HG02623 (cell line): Measurements from ENCODE around the gene NMBR.
"Not testable (repeated sequence)": the region's sequence is repeated elsewhere in the genome, so short reads cannot be mapped to it uniquely, and the experiment has no call there.

Source experiments
- ATAC-seq: cut with Tn5 transposase; IDR thresholded peaks from one replicate; pipeline ENCODE4 v1.9.1; 2021; ENCODE audit warnings: moderate library complexity; ENCODE audit not compliant: unreplicated experiment

NMBR gene

DNA sequence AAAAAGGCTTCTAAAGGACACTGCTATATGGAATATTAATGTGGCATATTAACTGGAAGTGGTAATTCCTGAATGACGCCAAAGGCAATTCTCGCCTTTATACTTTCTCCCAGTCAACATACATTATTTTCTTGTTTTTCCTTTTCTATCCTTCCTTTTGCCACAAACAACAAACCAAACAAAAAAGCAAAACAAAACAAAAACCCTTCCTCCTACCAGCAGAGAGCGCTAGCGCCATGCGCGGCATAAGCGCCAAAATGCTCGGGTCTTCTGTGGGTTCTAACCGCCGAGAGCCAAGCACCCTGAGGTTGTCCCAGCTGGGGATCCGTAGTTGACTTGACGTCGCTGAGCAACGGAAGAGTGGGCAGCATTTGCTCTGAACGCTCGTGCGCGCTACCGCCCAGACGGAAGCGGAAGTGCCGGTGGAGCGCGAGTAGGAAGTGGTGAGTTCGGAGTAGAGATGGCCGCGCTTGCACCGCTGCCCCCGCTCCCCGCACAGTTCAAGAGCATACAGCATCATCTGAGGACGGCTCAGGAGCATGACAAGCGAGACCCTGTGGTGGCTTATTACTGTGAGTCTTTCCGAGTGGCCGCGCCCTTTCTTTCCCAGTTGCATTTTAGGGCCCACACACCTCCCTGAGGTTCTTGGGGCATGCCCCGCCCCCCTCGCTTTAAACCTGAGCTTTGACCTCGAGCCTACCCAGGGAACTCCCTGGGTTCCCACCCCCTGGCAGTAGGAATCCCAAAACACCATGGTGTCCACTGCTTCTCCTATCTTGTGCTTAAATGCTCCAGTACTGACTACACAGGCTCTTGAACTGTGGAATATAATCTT lies at the start of gene NMBR, which contains the start of gene VTA1:
Gene NMBR, minus strand, starts transcription at position 295 of the 835 bp plus-strand sequence. CDS start 58,464 bp downstream, outside the sequence.
Gene VTA1, plus strand, starts transcription at position 436 of the 835 bp plus-strand sequence. Its CDS starts 25 bp downstream, at position 461.
- peak; percentile 100 for ATAC-seq

DNA sequence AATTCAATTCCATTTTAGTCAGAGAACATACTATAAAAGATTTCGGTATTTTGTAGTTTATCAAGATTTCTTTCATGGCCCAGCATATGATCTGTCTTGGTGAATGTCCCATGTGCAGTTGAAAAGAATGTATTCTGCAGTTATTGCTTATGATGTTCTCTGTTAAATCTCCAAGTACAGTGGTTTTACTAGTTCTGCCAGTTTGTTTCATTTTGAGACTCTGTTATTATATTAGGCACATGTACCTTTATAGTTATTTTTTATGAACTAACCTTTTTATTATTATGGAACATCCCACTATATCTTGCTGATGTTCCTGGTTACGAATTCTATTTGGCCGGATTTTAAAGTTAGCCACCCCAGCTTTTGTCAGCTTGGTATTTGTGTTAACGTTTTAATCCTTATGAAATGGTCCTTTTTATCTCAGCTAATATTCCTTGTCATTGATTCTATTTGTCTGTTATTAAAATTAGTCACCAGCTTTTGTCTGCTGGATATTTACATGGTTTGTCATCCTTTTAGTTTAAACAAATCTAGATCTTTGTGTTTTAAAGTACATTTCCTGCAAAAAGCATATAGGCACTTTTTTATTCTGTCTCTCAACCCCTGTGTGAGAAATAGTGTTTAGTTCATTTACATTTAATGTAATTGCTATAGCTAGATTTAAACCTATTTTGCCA lies 49.1 kb upstream of the NMBR start:
- no peak for ATAC-seq

DNA sequence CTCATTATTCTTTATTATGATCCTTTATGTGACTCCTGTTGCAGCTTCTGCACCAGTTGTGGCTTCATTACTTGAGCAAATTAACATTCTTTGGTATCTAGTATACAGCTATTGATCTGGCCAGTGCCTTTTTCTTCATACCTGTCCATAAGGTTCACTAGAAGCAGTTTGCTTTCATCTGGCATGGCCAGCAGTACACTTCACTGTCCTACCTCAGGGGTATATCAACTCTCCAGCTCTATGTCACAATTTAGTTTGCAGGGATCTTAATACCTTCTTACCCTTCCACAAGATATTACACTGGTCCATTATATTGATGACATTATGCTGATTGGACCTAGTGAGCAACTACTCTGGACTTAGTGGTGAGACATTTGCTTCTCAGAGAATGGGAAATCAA lies 46.7 kb upstream of the NMBR start:
- no peak for ATAC-seq

DNA sequence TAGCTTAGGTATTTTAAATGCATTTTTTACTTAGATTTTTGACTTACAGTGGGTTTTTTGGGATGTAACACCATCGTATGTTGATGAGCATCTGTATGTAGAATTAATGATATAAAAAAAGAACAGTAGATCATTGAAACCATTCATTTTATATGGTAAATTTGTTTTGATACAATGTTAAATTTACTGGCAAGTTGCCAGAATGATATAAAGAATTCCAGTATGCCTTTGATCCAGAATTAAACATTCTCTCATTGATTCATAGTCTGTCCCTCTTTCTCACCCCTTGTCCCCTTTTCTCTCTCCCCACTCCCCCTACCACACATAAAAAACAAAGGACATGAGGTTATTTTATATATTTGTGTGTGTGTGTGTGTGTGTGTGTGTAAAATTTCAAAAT lies 45.4 kb upstream of the NMBR start:
- ATAC-seq, result no peak

DNA sequence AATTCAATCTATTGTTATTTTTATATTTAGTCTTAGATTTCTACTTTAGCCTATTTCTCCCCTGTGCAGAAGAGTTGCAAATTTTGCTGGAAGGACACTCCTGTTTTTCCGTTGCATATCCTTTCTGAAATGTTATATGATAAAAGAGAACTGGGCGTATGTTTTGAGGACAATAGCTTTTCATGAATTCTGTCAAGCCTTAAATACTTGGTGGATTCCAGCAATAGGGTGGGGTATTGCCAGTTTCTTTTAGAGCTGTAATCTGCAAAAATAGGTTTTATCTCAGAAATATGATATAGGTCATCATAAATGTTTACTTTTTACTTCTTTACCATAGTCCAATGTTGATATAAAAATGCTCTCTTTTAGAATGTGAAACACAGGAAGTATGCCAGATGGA lies 42.1 kb upstream of the NMBR start:
- no peak for ATAC-seq

DNA sequence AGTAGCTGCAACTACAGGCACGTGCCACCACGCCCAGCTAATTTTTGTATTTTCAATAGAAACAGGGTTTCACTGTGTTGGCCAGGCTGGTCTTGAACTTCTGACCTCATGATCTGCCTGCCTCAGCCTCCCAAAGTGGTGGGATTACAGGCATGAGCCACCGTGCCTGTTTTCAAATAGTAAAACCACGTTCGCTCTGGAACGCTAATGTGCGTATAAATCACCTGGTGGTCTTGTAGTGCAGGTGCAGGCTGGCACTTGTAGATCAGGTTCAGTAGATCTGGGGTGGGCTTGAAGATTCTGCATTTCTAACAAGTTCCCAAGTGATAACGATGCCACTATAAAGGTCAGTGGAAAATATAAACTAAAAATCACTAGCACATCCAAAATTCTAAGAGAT lies 41.4 kb upstream of the NMBR start:
- ATAC-seq, result not testable (repeated sequence)

DNA sequence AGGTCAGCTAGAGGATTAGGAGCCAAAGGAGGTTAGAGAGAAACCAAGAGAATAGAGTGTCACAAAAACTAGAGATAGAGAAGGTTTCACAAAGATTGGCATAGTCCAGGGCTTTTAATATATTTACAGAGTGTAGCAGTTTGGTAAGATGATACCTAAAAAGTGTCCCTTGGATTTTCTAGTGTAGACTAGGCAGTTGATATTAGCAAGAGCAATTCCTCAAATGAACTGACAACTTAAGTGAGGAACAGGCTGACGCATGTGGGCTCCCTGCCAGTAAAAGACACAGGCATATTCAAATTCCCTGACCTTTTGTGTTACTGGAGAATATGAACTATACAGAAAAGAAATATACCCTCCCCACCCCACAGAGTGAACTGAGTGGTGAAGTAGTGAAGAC lies 40.3 kb upstream of the NMBR start:
- no peak for ATAC-seq

DNA sequence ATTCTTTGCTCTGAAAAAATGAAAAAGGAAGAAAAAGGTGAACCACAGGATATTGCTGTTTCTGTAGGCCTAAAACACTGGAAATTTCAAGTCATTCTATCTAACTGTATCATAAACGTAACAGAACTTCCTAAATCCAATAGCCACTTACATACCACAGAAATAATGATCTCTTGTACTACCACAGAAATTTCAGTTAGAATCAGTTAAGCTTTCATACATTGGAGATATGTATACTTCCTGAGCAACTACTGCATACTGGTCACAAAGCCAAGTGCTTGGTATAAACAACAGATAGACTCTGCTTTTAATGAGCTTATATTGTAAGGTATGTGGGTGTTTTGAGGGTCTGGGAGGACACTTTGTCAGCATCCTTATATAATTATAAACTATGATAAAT lies 38.7 kb upstream of the NMBR start:
- ATAC-seq, result no peak

DNA sequence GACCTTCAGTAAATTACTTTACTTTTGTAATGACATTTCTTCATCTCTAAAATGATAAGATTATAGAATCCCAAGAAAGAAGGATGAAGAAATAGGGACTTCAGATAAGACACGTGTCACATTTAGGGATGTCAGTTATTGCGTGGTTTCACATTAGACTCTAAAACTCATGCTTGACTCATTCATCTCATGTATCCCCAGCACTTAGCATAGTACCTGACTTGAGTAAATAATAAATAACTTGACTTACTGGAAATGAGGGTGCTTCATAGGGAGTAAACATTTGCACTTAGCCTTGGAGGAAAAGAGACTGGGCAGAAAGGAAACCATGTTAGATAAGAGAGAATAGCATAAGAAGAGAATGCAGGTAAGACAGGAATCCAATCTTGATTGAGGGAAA lies 37.4 kb upstream of the NMBR start:
- ATAC-seq, result no peak

DNA sequence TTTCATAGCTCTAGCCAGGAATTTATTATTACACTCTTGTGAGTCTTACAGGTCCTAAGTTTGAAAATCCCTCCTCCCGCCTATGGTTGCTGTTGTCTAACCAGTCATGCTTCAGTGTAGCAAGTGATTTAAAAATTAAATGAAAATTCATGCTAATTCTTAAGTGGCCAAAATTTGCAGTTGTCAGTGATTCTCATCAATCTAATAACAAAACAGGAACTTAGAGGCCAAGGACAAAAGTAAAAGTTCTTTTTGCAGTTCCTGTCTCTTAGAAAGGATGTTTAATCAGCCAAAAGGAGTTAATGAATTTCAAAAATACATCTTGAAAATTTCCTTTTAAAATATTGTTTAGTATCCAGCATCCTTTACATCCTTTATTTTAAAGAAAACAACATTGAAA lies 36.4 kb upstream of the NMBR start:
- ATAC-seq, result no peak

DNA sequence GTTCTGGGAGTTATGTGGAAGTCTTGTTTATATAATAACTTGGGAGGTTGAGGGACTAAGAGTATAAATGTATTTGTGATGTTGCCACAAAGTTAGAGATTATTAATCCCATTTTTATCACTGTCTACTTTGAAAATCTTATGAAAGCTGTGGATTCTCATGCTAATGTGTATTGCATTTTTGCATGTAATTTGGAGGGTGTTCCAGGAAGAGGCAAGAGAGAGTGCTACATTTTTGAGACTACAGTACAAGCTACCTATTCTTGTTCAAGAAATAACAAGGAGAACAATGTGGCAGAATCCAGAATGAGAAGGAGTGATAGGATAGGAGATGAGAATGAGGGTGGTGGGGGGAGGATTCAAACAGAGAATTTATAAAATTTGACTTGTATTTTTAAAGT lies 35.1 kb upstream of the NMBR start:
- ATAC-seq, result no peak

DNA sequence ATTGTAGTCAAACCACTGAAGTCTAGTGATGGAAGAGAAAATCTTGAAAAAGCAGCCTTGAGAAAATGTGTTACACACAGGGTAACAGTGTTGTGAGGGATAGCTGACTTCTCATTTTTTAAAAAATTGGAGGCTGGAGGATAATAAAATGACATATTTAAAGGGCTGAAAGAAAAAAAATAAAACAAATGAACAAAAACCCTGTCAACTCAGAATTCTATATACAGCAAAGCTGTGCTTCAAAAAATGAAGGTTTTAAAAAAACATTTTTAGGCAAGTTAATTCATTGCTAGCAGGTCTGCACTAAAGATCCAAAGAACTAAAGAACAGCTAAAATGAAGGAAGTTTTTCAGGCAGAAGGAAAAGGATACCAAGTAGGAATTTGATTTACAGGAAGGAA lies 31.2 kb upstream of the NMBR start:
- no peak for ATAC-seq

DNA sequence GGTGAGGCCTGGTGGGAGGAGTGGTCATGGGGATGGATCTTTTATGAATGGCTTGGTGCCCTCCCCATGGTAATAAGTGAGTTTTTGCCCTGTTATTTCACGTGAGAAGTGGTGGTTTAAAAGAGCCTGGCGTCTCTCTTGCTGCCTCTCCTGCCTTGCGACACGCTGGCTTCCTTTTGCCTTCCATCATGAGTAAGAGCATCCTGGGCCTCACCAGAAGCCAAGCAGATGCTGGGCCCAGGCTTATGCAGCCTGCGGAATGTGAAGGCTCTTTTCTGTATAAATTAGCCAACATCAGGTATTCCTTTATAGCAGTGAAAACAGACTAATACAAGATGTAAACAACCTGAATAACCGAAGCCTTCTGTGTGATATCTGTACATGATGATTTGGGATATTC lies 27.8 kb upstream of the NMBR start:
- ATAC-seq, result no peak

DNA sequence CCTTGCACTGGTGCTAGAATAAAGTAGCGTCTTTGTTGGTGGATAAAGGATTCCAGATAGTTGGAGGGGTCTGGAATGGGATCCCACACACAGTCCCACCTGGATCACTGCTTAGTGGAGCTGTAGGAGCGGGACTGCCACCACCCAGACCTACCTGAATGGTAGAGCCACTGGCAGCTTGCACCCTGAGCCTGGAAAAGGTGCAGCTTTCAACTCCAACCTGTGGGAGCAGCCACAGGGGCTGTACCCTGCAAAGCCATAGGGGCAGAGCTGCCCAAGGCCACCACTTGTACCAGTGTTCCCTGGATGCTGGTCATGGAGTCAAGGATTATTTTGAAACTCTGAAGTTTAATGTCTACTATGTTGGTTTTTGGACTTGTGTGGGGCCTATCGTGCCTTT lies 27.1 kb upstream of the NMBR start:
- no peak for ATAC-seq

DNA sequence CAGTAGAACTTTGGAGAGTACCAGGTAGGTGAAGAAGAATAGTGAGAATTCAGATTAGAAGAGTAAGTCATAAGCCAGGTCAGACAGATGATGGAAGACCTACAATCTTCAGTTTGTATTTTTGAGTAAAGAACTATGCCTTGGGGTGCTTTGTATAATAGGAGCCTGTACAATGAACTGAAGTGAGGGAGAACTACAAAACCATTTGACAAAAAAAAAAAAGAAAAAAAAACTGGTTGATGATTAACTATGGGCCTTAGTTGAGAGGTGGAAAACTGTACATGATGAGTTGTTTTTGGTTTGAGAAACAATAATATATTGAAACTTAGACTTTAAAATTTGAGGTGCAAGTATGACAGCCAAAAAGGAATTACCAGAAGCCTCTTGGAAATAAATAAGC lies 25.8 kb upstream of the NMBR start:
- no peak for ATAC-seq

DNA sequence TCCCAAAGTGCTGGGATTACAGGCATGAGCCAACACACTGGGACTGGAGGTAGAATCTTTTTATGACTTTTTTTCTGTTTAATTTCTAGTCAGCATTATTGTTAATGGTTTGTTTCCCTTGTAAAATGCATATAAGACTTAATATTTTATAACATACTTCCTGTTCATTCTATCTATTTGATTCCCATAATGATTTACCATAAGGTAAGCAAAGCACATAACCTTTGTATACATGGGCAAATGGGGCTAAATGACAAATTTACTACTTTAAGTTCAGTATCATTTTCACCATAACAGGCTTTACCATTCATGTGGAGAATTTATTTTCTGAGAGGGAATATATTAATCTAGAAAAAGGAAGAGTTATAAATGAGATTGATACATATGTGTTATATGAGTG lies 24.4 kb upstream of the NMBR start:
- ATAC-seq, result no peak

DNA sequence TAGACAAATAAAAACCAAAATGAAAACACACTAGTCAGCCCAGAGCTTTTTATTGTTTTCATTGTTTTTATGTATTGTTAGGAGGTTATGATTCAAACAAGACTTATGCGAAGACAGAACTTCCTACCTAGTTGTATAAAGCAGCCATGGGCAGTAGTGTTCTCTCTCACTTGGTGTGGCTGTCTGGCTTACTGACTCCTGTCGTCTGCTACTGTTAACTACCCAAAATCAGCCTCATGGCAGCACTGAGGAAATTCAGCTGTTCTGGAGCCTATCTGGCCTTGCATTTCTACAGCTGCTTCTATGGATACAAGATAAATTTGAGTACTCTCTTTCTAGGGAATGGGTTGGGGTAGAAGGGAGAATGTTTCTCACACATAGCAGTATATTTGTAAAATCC lies 20.6 kb upstream of the NMBR start:
- ATAC-seq, result no peak

DNA sequence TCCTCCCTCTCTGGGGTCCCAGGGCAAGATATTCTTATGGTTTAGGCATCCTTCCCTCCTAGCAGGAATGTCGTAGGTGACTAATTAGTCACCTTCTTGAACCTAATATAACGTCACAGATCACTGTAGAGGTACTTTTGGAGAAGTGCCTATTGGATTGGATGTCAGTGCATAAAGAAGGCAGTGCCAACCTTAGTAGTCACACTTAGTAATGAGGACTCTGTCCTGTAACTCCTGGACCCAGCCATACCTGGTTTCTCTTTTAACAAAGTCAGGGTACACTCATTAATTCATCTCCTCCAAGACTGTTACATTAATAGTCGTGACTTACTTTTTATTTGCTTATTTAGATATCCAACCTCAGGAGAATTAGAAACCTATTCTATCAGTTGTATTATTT lies 20.1 kb upstream of the NMBR start:
- ATAC-seq, result no peak

DNA sequence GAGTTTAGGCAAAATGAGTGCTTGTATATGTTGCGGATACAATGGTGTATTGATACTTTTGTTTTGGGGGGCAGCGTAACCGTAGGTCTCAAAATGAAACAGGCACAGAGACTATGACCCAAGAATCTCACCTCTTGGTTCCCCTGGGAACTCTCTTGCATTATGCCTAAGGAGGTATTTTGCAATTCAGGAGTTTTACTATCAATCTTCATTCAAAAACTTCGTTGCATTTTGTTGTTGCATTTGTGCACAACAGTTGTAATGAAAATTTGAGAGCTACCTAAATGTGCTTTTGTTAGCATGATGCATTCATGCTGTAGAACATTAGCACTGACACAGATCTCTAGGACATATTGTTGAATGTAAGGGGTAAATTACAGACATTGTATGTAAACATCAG lies 18.3 kb upstream of the NMBR start:
- ATAC-seq, result no peak

DNA sequence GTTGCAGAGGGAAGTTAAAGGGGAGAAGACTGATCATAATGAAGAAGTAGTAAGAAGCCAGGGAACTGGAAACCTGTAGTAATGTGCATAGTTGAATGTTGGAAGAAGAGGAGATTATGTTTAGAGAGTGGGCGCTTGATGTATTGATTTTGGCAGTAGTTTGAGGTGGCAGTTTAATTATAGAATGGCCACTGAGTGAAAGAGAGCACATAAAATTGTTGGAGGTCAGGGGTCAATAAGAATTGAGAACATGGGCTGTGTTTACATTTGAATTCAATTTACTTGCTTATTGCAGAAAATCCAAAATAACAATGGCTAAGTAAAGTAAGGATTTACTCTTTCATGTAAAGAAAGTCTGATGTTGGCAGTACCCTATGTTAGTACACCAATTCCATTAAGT lies 15.9 kb upstream of the NMBR start:
- ATAC-seq, result no peak

DNA sequence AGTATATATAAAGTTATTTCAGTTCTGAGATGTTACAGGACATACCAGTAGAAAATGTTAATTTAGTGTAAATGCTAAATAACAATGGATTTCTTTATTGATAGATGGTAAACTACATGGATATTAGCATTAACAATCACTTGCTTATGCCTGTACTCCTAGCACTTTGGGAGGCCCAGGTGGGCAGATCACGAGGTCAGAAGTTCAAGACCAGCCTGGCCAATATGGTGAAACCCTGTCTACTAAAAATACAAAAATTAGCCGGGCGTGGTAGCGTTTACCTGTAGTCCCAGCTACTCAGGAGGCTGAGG lies 9.8 kb upstream of the NMBR start:
- ATAC-seq, result not testable (repeated sequence)

DNA sequence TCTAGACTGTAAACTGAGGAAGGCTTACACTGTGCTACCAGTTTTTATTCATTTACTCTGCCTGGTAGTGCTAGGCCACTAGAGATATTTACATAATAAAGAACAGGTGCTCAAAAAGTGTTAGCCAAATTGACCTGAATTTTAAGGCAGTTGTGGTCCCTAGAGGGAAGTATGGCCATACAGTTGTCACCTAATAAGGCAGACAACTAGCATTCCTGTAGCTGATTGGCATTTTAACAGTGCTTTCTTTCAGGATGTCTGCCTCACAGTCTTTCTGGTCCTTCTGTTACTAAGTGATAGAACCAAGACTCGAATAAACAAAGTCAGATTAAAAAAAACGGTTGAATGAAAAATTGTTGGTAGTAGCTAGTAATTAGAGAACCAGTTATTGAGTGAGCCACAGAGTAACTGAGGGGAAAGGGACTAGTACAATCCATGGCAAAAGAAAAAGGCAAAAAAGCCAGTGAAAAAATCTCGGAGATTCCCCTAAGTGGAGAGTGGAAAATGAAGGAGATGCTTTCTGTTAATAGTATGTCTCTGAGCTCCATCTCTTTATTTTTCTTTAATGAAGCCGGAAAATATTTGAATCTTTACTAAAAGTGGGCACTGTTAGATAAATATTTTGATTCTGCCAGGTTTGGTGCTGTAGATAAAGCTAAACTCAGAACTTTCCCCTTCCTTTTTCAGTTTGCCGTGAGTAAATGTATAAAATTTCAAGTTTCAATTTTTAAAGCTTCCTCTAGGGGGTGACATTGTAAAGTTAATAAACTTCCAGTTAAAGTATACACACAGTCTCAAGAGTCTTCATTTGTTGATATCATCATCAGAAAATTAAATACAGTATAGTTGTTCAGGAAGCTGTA lies 9.2 kb upstream of the NMBR start:
- ATAC-seq, result no peak
